CD4-positive, alpha-beta T cell (primary cell): ENCODE results near the gene PWP2. TPM values are rescaled to one million over a fixed set of nuclear protein-coding genes. Genes with fewer than 3 reads are reported as not detected.
A peak's percentile ranks its signal among the peaks of the same experiment; 100 is the strongest.

Source experiments
- ATAC-seq: fragments of 200-7000 bp; cut with Tn5 transposase; one replicate; pipeline ENCODE4 v1.10.0; 2022; ENCODE audit warnings: mild to moderate bottlenecking; ENCODE audit not compliant: poor library complexity
- CTCF ChIA-PET: fragments of 350-600 bp; sonication (Branson Sonifier 250); formaldehyde crosslinking; loops from one replicate; lab custom pipeline; 2021; ENCODE audit warnings: antibody characterized with exemption, inconsistent platforms; lab: Charles Lee
- POLR2A ChIA-PET: fragments of 350-600 bp; sonication (Branson Sonifier 250); formaldehyde crosslinking; loops from one replicate; lab custom pipeline; 2021; ENCODE audit warnings: antibody characterized with exemption, inconsistent platforms; lab: Charles Lee
- DNase-seq, 14 experiments: peaks; one replicate each; pipeline ENCODE4 v3.0.0-alpha.2; 2013 to 2020; ENCODE audit warnings: mixed read lengths in 2 of 14
- H3K27ac ChIP-seq, 2 donors: one replicate each; pipeline versions ENCODE4 v1.5.1 to v1.7.0; 2013; ENCODE audit warnings: low read length in 2 of 2, low read depth in 1 of 2, mild to moderate bottlenecking in 1 of 2
- H3K27me3 ChIP-seq, 2 experiments: 1 replicate in 1 of 2; 2 replicates in 1 of 2; pipeline versions ENCODE4 v1.6.1 to v1.7.0; 2013; ENCODE audit warnings: low read length in 2 of 2, control low read depth in 1 of 2, mild to moderate bottlenecking in 1 of 2, moderate library complexity in 1 of 2; ENCODE audit not compliant: insufficient read depth in 2 of 2, control insufficient read depth in 1 of 2
- H3K36me3 ChIP-seq: one replicate; pipeline ENCODE4 v1.6.1; 2013; ENCODE audit warnings: low read length, control low read depth; ENCODE audit not compliant: insufficient read depth
- H3K4me1 ChIP-seq: one replicate; pipeline ENCODE4 v1.6.1; 2013; ENCODE audit warnings: low read length, control low read depth; ENCODE audit not compliant: insufficient read depth
- H3K4me3 ChIP-seq: one replicate; pipeline ENCODE4 v1.5.1; 2013; ENCODE audit warnings: mild to moderate bottlenecking, low read length, moderate library complexity
- H3K9me3 ChIP-seq, 2 experiments: 1 replicate in 1 of 2; 2 replicates in 1 of 2; pipeline versions ENCODE4 v1.6.1 to v1.7.0; 2013; ENCODE audit warnings: low read length in 2 of 2, mild to moderate bottlenecking in 2 of 2, control low read depth in 1 of 2, moderate library complexity in 1 of 2; ENCODE audit not compliant: control insufficient read depth in 1 of 2, insufficient read depth in 1 of 2
- H3K27ac Mint-ChIP-seq: one replicate; pipeline ENCODE4 v1.8.0; 2020; ENCODE audit warnings: mixed read lengths
- H3K27me3 Mint-ChIP-seq: one replicate; pipeline ENCODE4 v1.8.0; 2021; ENCODE audit warnings: mixed read lengths
- H3K36me3 Mint-ChIP-seq: one replicate; pipeline ENCODE4 v1.8.0; 2021; ENCODE audit warnings: low read depth, mixed read lengths
- H3K4me1 Mint-ChIP-seq: one replicate; pipeline ENCODE4 v1.8.0; 2021; ENCODE audit warnings: low read depth, mixed read lengths
- H3K4me3 Mint-ChIP-seq: one replicate; pipeline ENCODE4 v1.8.0; 2020; ENCODE audit warnings: mild to moderate bottlenecking, mixed read lengths
- H3K9me3 Mint-ChIP-seq: one replicate; pipeline ENCODE4 v1.8.0; 2020; ENCODE audit warnings: mixed read lengths
- CTCF ChIP-seq: fragments of 200-600 bp; IDR thresholded peaks from one replicate; pipeline ENCODE4 v1.8.0; 2022; ENCODE audit warnings: antibody characterized with exemption, mild to moderate bottlenecking
- intact Hi-C, 2 experiments: fragments of 100-400 bp; cut with DNase I in 1 of 2; cut with micrococcal nuclease in 1 of 2; formaldehyde crosslinking; loops; one replicate each; pipeline versions ENCODE4 v1.15.1 to v1.9.0; 2023 to 2025; cut with DNase I, micrococcal nuclease
- total RNA-seq, 174 experiments: library from RNA in 2 of 174; stranded (reverse) in 2 of 174; gene quantifications; one replicate each; pipeline ENCODE4 v1.2.3 and lab custom pipeline; 2021 to 2026

PWP2 gene
- total RNA-seq, 2 experiments from 2014 or later = 38.0 to 40.6 TPM

- no peak for ATAC-seq
- H3K36me3 ChIP-seq = peaks cover 90% of the 10 kb centered on the region
Observed at GRCh38 chr21:44066116-44066515, 41.1 kb upstream of the PWP2 start.

DNA sequence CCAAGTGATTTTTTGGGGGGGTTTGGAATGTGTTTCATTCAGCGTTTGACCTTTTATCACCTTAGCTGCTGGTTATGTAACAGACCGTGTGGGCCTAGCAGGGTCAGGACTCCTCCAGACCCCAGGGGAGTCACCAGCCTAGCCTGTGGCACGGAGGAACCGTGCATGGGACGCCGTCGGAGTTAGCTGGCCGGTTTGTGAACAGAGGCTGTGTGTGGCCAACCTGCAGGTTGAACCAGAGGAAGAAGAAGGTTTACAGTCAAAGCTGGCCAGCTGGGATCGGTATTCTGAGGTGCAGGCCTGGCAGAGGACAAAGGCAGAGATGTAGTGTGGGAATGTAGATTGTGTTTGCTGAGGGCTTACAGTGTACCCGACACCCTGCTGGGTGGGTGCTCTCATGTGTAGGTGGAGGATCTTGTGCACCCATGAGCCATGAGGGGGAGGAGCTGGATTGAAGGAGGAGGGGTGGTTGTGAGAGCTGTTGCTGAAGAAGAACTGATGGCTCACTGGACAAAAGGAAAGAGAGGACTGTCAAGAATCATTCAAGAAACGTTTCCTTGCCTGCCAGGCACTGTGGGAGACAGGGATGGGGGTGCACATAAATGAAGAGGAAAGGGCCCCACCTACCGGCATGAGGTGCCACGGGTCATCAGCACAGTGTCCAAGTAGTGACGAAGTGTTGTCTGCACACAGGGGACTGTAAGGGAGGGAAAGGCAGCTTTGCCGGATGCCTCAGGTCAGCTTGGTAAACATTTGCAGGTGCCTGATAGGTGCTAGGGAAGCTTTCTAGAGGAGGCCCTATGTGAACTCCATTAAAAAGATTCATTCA, 40.0 kb upstream of the PWP2 start:
- H3K4me1 ChIP-seq = peaks cover 20% of the 10 kb centered on the region
- Mint-ChIP-seq H3K9me3 (no peaks in the 10 kb centered on the region), H3K4me1 (peaks cover 62% of the 10 kb centered on the region), H3K4me3 (no peak overlapping the region), H3K36me3 (peaks cover 89% of the 10 kb centered on the region), H3K27ac (peak overlapping the region; percentile 92), H3K27me3 (no peaks in the 10 kb centered on the region)
- H3K27ac ChIP-seq = no peak overlapping the region
- TF ChIP-seq CTCF = no peak
- no peak for ATAC-seq
- ChIA-PET POLR2A (interaction anchor here (0.8 to 4.8 kb wide), 4 partner anchors 16 to 55 kb away, joined by 3 to 49 read pairs (median 4); partner anchors contain the start of gene TRAPPC10), CTCF (interaction anchor here (0.7 to 1.4 kb wide), 3 partner anchors 14 to 32 kb away, joined by 3 to 4 read pairs (median 3); no protein-coding TSS in a partner anchor)
- DNase-seq = no peak
- H3K27me3 ChIP-seq = no peaks in the 10 kb centered on the region
- peaks cover 93% of the 10 kb centered on the region for H3K36me3 ChIP-seq
- H3K4me3 ChIP-seq = no peak overlapping the region
- intact Hi-C loops = loop anchor here in 1 of 2 experiments (2.0 to 10.0 kb wide), 2 partner anchors 18 to 272 kb away; no protein-coding TSS in a partner anchor
- H3K9me3 ChIP-seq = no peaks in the 10 kb centered on the region

More at GRCh38 chr21:44066116-44066515, 41.1 kb upstream of the PWP2 start:
- Histone ChIP-seq H3K9me3 (no peaks in the 10 kb centered on the region), H3K4me1 (peaks cover 18% of the 10 kb centered on the region), H3K27me3 (no peaks in the 10 kb centered on the region), H3K4me3 (no peak overlapping the region), H3K27ac (peak overlapping the region; percentile 52 to 91)
- ChIA-PET CTCF (interaction anchor here (1.4 to 1.9 kb wide), 2 partner anchors 15 to 52 kb away, joined by 4 to 9 read pairs; no protein-coding TSS in a partner anchor), POLR2A (interaction anchor here (0.7 to 4.8 kb wide), 8 partner anchors 12 to 54 kb away, joined by 3 to 49 read pairs (median 4); partner anchors contain the start of gene TRAPPC10)
- Mint-ChIP-seq H3K4me1 (peaks cover 60% of the 10 kb centered on the region), H3K27ac (peak overlapping the region; percentile 92), H3K27me3 (no peaks in the 10 kb centered on the region), H3K36me3 (peaks cover 81% of the 10 kb centered on the region), H3K9me3 (no peaks in the 10 kb centered on the region), H3K4me3 (peak overlapping the region; percentile 67)
- TF ChIP-seq CTCF = no peak
- intact Hi-C loops = loop anchor here in 1 of 2 experiments (2.0 to 10.0 kb wide), 2 partner anchors 19 to 271 kb away; no protein-coding TSS in a partner anchor
- DNase-seq = no peak

DNA sequence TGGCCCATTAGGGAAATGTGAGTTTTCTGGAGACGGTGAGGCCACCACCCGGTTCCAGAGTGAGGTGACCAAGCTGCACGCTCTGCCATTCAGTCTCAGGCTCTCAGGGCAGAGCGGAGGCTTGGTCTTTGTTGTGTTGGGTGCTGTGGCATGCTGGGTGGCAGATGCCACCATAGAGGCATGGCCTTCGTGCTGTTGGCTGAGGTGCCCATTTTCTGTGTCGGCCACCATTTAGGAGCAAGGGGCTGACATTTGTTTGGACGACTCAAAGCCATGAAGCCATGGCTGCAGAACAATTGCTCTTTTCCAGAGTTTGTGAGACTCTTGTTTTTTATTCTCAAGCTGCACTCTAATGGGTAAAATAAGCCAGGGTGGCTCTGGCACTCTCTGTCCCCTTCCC, 36.8 kb upstream of the PWP2 start:
- no peak overlapping the region for H3K27ac Mint-ChIP-seq
- ATAC-seq = no peak
- Histone ChIP-seq H3K27me3 (no peaks in the 10 kb centered on the region), H3K27ac (no peak overlapping the region), H3K4me3 (no peak overlapping the region), H3K4me1 (peaks cover 12% of the 10 kb centered on the region), H3K9me3 (no peaks in the 10 kb centered on the region), H3K36me3 (peaks cover 91% of the 10 kb centered on the region)
- no peaks in the 10 kb centered on the region for H3K27me3 Mint-ChIP-seq
- intact Hi-C loops = no loop called here
- H3K36me3 Mint-ChIP-seq = peaks cover 92% of the 10 kb centered on the region
- no peak for TF ChIP-seq CTCF
- ChIA-PET POLR2A (interaction anchor here (0.9 to 1.5 kb wide), 2 partner anchors 14 to 19 kb away, joined by 3 to 6 read pairs; no protein-coding TSS in a partner anchor), CTCF (no interaction called here)
- no peak overlapping the region for H3K4me3 Mint-ChIP-seq
- H3K9me3 Mint-ChIP-seq = no peaks in the 10 kb centered on the region
- DNase-seq = no peak
- peaks cover 37% of the 10 kb centered on the region for H3K4me1 Mint-ChIP-seq
